Hematopoietic multipotent progenitor cell treated with erythropoietin and hydrocortisone succinate and interleukin-3 and kit ligand, for 15 days (in vitro differentiated cells): ENCODE data around the gene MBP.

Experiments
- DNase-seq: peaks from one replicate; pipeline ENCODE4 v3.0.0-alpha.2; 2015; ENCODE audit warnings: low spot score

The MBP gene

DNA sequence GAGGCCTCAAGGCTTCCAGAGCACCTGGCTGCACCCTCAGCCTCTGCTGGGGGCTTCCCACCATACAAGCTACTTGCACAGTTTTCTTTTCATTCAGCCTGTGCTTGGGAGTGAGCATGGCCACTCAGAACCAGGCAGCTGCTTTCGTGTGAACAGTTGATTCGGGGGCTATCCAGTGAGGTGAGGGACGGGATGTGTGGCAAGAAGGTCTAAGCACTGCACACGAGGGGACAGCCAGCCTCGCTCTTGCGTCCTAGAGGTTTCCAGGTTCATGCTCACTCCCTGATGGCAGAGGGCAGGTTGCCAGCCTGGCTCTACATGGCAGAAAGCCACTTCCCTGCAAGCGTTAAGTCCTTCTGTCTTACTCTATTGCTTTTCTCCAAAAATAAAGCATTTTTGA is 146.2 kb downstream of the MBP start:
- DNase-seq: no peak

GRCh38 chr18:76985951-76986236 is 146.7 kb downstream of the MBP start:
- no peak for DNase-seq

- no peak for DNase-seq
These were observed 147.2 kb downstream of the MBP start for GRCh38 chr18:76985156-76985950.

GRCh38 chr18:76984193-76985155 is 148.1 kb downstream of the MBP start:
- no peak for DNase-seq

DNA sequence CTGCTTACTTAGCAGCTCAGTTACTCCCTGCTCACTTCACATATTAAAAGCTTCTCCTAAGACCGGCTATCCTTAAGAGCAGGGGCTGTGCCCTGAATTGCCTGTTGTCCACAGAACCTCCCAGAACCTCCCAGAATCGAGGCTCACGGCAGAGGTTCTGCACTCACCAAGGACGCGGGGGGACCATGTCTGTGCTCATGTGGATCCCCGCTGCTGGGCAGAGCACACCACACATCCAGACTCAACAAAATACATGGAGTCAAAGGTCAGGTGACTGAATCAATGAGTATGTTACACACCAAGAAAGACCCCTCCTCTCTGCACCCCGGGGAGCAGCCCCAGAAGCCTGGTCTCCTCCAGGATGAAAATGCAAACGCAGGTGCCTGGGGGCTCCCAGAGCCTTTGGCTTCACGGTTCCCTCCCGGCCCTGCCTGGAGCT is 149.0 kb downstream of the MBP start:
- no peak for DNase-seq

DNA sequence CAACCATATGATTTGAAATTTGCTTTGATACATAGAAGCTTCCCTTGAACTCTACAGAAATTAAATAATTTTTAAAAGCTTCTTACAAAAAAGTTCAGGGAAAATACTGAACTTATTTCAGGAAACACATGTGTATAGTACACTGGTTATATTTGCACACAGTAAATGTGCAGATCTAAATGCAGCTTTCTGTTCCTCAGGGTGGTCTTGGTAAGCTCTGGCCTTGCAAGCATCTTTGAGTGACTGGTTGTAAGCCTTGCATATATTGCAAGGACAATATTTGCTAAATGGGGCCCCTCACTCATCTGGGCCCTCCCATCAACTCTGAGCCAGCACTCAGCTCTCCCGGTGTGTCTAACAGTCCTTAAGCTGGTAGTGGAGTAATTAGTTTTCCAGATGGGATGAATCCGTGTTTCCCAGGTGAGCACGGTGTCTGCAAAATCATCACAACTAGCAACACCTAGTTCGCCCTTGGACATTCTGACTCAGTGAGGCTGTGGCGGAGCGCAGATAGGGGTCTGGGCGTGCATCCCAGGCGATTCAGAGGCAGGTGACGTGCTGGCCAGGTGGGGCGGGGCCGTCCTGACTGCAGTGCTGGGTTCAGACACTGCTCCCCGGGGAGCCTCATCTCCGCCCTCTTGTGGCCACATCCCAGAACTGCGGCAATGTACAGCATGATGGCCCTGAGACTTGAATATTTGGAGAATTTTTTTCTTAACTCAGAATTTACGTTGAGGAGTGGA is 149.6 kb downstream of the MBP start:
- peak; percentile 85 for DNase-seq

DNA sequence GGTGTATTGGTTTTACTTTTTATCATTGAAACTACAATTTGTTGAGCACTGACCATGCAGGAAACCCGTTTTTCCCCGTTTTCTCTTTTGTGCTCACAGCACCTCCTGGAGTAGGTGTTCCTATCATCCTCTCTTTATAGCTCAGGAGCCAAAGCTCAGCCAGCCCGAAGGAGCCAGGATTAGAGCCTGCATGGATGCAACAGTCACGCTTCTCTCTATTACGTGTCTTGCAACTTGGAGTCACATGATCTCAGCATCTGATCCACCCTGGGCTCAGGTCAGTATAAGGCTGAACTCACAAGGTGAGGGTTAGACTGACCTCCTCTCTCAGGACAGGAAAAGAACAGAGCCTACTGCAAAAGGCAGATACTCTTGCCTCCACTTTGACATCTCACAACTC is 150.5 kb downstream of the MBP start:
- no peak for DNase-seq

GRCh38 chr18:76981396-76981968 is 151.1 kb downstream of the MBP start:
- DNase-seq: no peak

DNA sequence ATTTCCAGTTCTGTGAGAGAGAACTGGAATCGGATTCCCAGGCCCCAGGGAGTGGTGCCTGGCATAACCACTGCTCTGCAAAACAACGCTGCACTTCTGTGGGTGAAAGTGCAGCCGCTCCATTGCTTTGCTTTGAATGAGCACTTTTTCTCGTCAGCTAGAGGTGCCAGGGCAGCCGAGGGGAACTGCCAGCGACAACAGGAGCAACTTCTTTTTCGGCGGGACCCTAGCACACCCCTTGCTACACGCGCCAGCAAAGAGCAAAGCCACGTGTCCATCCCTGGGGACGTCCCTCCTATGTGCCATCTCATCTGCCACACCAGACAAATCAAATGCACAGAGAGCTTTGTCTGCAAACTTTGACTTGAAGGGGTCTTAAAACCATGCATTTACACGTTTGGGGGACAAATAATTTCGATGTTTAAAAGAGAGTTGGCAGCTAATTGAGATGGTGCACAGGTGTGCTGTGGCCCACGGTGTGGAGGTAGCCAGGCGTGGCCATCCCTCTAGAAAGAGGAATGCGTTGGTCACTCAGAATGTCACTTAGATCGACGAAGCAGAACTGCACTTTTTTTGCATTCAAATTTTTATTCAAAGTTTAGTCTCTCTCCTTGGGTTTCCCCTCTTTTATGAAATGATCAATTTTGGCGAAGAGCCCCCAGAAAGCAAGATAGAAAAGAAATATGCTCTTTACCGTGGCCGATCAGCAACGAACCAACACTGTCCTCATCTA is 151.8 kb downstream of the MBP start:
- DNase-seq: no peak

- no peak for DNase-seq
These were observed 152.7 kb downstream of the MBP start for GRCh38 chr18:76979906-76980305.

- DNase-seq: no peak
These were observed 153.4 kb downstream of the MBP start for GRCh38 chr18:76979111-76979751.

DNA sequence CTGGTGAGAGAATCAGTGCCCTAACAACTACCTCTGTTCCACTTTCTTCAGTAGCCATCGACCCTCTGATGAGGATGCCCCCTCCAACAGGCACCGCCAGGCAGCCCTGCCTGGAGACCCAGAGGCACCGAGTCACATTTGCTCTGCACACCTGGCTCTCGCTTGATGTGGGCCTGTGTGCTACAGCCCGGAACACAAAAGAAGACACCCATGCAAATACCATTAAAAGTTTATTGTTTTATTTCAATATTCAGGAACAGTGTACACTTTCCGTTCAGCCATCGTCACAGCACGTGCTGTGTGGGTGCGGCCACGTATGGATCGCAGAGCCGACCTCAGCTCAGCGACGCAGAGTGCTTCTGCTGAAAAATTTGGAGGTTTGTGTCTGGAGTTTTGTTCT is 154.0 kb downstream of the MBP start:
- no peak for DNase-seq

- DNase-seq: no peak
These were observed 154.8 kb downstream of the MBP start for GRCh38 chr18:76977684-76978232.

GRCh38 chr18:76977108-76977621 is 155.4 kb downstream of the MBP start:
- no peak for DNase-seq

DNA sequence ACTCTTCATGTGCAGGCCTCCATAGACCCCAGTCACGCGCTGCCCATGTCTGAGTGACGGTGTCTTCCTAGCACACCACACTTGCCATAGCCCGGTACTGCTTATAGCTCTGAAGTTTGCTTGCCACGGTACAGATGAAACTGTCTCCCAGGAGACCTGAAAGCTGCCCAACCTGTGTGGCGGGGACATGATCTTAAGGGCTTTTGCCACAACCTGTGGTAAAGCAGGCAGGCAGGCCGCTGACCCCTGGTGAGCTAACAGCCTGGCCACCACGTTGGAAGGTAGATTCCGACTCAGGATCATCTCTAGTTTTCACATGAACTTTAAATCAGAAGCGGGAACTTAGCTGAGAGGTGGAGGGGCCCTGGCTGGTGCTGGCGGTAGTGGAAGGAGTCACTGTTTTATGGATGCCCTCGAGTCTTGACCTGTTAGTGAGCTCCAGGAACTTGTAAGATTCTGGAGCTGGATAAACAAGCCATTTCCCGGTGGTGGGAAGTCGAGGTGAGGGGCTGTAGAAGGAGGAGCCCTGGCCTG is 156.9 kb downstream of the MBP start:
- no peak for DNase-seq

DNA sequence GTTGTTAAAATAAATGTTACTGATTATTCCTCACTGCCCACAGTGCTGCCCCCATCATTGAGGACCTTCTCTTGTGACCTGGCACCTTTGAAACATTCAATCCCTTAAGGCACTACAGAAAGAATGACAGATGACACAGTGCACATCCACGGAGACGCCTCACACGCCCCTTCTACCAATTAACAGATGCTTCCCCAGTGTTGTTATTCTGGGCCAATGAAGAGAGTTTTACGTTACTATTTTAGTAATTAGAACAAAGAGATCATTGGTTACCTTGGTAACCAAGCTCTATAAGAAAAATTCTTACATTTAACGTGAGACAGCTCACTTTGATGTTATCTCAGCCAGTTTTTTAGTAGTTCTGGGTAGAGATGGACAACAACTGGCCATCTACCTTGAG is 158.2 kb downstream of the MBP start:
- DNase-seq: no peak

- no peak for DNase-seq
These were observed 158.9 kb downstream of the MBP start for GRCh38 chr18:76973520-76974266.

GRCh38 chr18:76972846-76973519 is 159.6 kb downstream of the MBP start:
- no peak for DNase-seq

DNA sequence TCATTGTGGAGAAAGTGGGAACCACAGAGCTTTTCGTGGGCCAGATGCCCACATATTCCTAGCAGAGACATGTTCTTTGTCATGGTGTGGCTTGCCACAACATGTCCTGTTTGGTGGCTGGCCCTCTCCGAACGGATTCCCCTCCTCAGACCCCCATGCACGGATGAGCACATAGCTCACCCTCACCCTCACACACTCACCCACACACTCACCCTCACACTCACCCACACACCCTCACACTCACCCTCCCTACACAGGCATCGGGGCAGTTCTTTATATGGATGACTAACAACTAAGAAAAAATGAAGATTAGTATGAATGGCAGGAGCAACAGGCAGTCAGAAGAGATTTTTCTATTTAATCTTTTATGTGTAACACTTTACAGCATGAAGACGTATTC is 160.3 kb downstream of the MBP start:
- DNase-seq: no peak
